Astrocyte (in vitro differentiated cells and primary cell): Measurements from ENCODE around the gene NT5C1B. TPM values are rescaled to one million over a fixed set of nuclear protein-coding genes. Genes with fewer than 3 reads are reported as not detected.

Experiments used
- DNase-seq: peaks from one replicate; pipeline ENCODE4 v3.0.0-alpha.2; 2010; ENCODE audit warnings: low read depth
- FAIRE-seq: peaks from 2 replicates; lab custom pipeline; 2011; peaks lifted over from hg19 to GRCh38; lab: Jason Lieb, UNC
- H2AFZ ChIP-seq: 2 replicates; pipeline ENCODE4 v1.6.0; 2012; ENCODE audit warnings: low read depth, low read length, inconsistent platforms
- H3K27ac ChIP-seq: 2 replicates; pipeline ENCODE4 v1.5.1; 2011; ENCODE audit warnings: low read depth, low read length, inconsistent platforms
- H3K27me3 ChIP-seq: 2 replicates; pipeline ENCODE4 v1.6.0; 2011; ENCODE audit warnings: low read length, inconsistent platforms; ENCODE audit not compliant: insufficient read depth
- H3K36me3 ChIP-seq: 2 replicates; pipeline ENCODE4 v1.5.1; 2011; ENCODE audit warnings: low read length, inconsistent platforms; ENCODE audit not compliant: insufficient read depth
- H3K4me1 ChIP-seq: 2 replicates; pipeline ENCODE4 v1.5.1; 2011; ENCODE audit warnings: low read length, inconsistent platforms; ENCODE audit not compliant: insufficient read depth
- H3K4me2 ChIP-seq: 2 replicates; pipeline ENCODE4 v1.6.0; 2012; ENCODE audit warnings: low read length, inconsistent platforms
- H3K4me3 ChIP-seq: 2 replicates; pipeline ENCODE4 v1.5.1; 2011; ENCODE audit warnings: low read depth, mild to moderate bottlenecking, low read length, inconsistent platforms; ENCODE audit not compliant: insufficient read depth
- H3K79me2 ChIP-seq: 2 replicates; pipeline ENCODE4 v1.6.0; 2012; ENCODE audit warnings: mild to moderate bottlenecking, low read length, inconsistent platforms; ENCODE audit not compliant: insufficient read depth
- H3K9ac ChIP-seq: 2 replicates; pipeline ENCODE4 v1.6.0; 2012; ENCODE audit warnings: mild to moderate bottlenecking, low read length, inconsistent platforms
- H3K9me3 ChIP-seq: 2 replicates; pipeline ENCODE4 v1.5.1; 2012; ENCODE audit warnings: low read depth, mild to moderate bottlenecking, low read length, inconsistent platforms; ENCODE audit not compliant: insufficient read depth
- H4K20me1 ChIP-seq: 2 replicates; pipeline ENCODE4 v1.6.0; 2012; ENCODE audit warnings: low read length, inconsistent platforms; ENCODE audit not compliant: insufficient read depth
- H3K27ac Mint-ChIP-seq: one replicate; pipeline ENCODE4 v1.8.0; 2021; ENCODE audit warnings: mild to moderate bottlenecking, mixed read lengths; ENCODE audit not compliant: unreplicated experiment
- H3K27me3 Mint-ChIP-seq: one replicate; pipeline ENCODE4 v1.8.0; 2021; ENCODE audit warnings: low read depth, mixed read lengths; ENCODE audit not compliant: unreplicated experiment
- H3K36me3 Mint-ChIP-seq: one replicate; pipeline ENCODE4 v1.8.0; 2021; ENCODE audit warnings: low read depth, mixed read lengths; ENCODE audit not compliant: unreplicated experiment
- H3K4me1 Mint-ChIP-seq: one replicate; pipeline ENCODE4 v1.8.0; 2021; ENCODE audit warnings: low read depth, mixed read lengths; ENCODE audit not compliant: unreplicated experiment
- H3K4me3 Mint-ChIP-seq: one replicate; pipeline ENCODE4 v1.8.0; 2021; ENCODE audit warnings: mild to moderate bottlenecking, moderate library complexity, mixed read lengths; ENCODE audit not compliant: unreplicated experiment
- H3K9me3 Mint-ChIP-seq: one replicate; pipeline ENCODE4 v1.8.0; 2021; ENCODE audit warnings: mild to moderate bottlenecking, mixed read lengths; ENCODE audit not compliant: unreplicated experiment
- CTCF ChIP-seq: IDR thresholded peaks from 2 replicates; pipeline ENCODE4 v1.5.1; 2011; ENCODE audit warnings: low read depth, mild to moderate bottlenecking, inconsistent platforms, low read length, moderate library complexity; ENCODE audit not compliant: insufficient read depth
- EZH2 ChIP-seq: IDR thresholded peaks from 2 replicates; pipeline ENCODE4 v1.6.1; 2012; ENCODE audit warnings: mild to moderate bottlenecking, low read length, inconsistent platforms; ENCODE audit not compliant: insufficient read depth
- total RNA-seq: library from RNA; stranded (reverse); gene quantifications from 2 replicates; pipeline ENCODE4 v1.2.1, GENCODE V29; 2021

The NT5C1B gene
- total RNA-seq, 1 donor from 2014 or later = not detected

GRCh38 chr2:18596993-18597392 lies 7.6 kb upstream of the NT5C1B start:
- H3K4me1 ChIP-seq = no peaks in the 10 kb centered on the region
- H3K4me3 ChIP-seq = no peak overlapping the region
- no peak overlapping the region for H3K4me3 Mint-ChIP-seq
- no peaks in the 10 kb centered on the region for H3K9me3 Mint-ChIP-seq
- H3K4me1 Mint-ChIP-seq = no peaks in the 10 kb centered on the region
- H3K36me3 Mint-ChIP-seq = peaks cover 2% of the 10 kb centered on the region
- no peak overlapping the region for H3K27ac Mint-ChIP-seq
- H2AFZ ChIP-seq = no peak overlapping the region
- no peak overlapping the region for H3K4me2 ChIP-seq
- no peaks in the 10 kb centered on the region for H3K27me3 Mint-ChIP-seq
- no peak overlapping the region for H3K9ac ChIP-seq
- DNase-seq (no peak), FAIRE-seq (no peak)
- no peaks in the 10 kb centered on the region for H3K9me3 ChIP-seq
- no peaks in the 10 kb centered on the region for H3K79me2 ChIP-seq
- H4K20me1 ChIP-seq = no peaks in the 10 kb centered on the region
- no peaks in the 10 kb centered on the region for H3K36me3 ChIP-seq
- H3K27ac ChIP-seq = no peak overlapping the region
- no peaks in the 10 kb centered on the region for H3K27me3 ChIP-seq
- TF ChIP-seq CTCF (no peak), EZH2 (no peak)

GRCh38 chr2:18593496-18593895 lies 4.1 kb upstream of the NT5C1B start:
- Histone ChIP-seq H3K27ac (no peak overlapping the region), H3K9ac (no peak overlapping the region), H3K27me3 (no peaks in the 10 kb centered on the region), H3K4me3 (no peak overlapping the region), H3K36me3 (no peaks in the 10 kb centered on the region), H3K4me1 (no peaks in the 10 kb centered on the region), H2AFZ (no peak overlapping the region), H3K4me2 (no peak overlapping the region), H4K20me1 (no peaks in the 10 kb centered on the region), H3K79me2 (no peaks in the 10 kb centered on the region), H3K9me3 (no peaks in the 10 kb centered on the region)
- H3K4me3 Mint-ChIP-seq = no peak overlapping the region
- peaks cover 2% of the 10 kb centered on the region for H3K36me3 Mint-ChIP-seq
- H3K4me1 Mint-ChIP-seq = no peaks in the 10 kb centered on the region
- FAIRE-seq (no peak), DNase-seq (no peak)
- H3K9me3 Mint-ChIP-seq = peaks cover 2% of the 10 kb centered on the region
- H3K27ac Mint-ChIP-seq = no peak overlapping the region
- no peak for TF ChIP-seq EZH2
- TF ChIP-seq CTCF = no peak
- H3K27me3 Mint-ChIP-seq = no peaks in the 10 kb centered on the region

- no peak overlapping the region for H2AFZ ChIP-seq
- no peaks in the 10 kb centered on the region for H3K79me2 ChIP-seq
- TF ChIP-seq CTCF = no peak
- no peak for TF ChIP-seq EZH2
- H3K9me3 Mint-ChIP-seq = peaks cover 2% of the 10 kb centered on the region
- H3K27ac Mint-ChIP-seq = no peak overlapping the region
- no peaks in the 10 kb centered on the region for H3K4me1 Mint-ChIP-seq
- no peak overlapping the region for H3K4me3 ChIP-seq
- H3K27me3 ChIP-seq = no peaks in the 10 kb centered on the region
- no peaks in the 10 kb centered on the region for H3K4me1 ChIP-seq
- peaks cover 2% of the 10 kb centered on the region for H3K36me3 Mint-ChIP-seq
- H3K9ac ChIP-seq = no peak overlapping the region
- no peaks in the 10 kb centered on the region for H4K20me1 ChIP-seq
- no peaks in the 10 kb centered on the region for H3K36me3 ChIP-seq
- FAIRE-seq (no peak), DNase-seq (no peak)
- H3K9me3 ChIP-seq = no peaks in the 10 kb centered on the region
- H3K4me2 ChIP-seq = no peak overlapping the region
- no peak overlapping the region for H3K27ac ChIP-seq
- H3K4me3 Mint-ChIP-seq = no peak overlapping the region
- no peaks in the 10 kb centered on the region for H3K27me3 Mint-ChIP-seq
Observed at GRCh38 chr2:18592372-18592771, 3.0 kb upstream of the NT5C1B start.
